Suppressor macrophage (primary cell): ENCODE measurements around the gene NPEPPS.

Experiments used
- DNase-seq, 4 experiments: peaks; one replicate each; pipeline ENCODE4 v3.0.0-alpha.2; 2020 to 2022

Gene NPEPPS

GRCh38 chr17:47630614-47631013 is 99.7 kb downstream of the NPEPPS start:
- DNase-seq = no peak

GRCh38 chr17:47632991-47633390 is 102.1 kb downstream of the NPEPPS start:
- DNase-seq = no peak

GRCh38 chr17:47633996-47634395 is 103.1 kb downstream of the NPEPPS start:
- DNase-seq = peak; percentile 9 to 58 (median 54)

DNA sequence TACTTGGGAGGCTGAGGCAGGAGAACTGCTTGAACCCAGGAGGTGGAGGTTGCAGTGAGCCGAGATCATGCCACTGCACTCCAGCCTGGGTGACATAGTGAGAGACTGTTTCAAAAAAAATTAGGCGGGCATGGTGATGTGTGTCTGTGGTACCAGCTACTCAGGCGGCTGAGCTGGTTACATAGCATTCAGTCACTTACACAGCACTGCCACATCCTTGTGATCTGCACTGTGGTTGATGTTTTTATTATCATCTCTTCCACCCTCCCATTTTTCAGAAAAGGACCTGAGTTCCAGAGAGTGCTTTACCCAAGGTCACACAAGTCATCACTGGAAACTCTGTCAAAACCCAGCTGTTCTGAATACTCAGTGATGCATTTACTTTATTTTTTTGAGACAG is 104.0 kb downstream of the NPEPPS start:
- DNase-seq = no peak

GRCh38 chr17:47635734-47636133 is 104.8 kb downstream of the NPEPPS start:
- no peak for DNase-seq

GRCh38 chr17:47636273-47637030 is 105.5 kb downstream of the NPEPPS start:
- no peak for DNase-seq

GRCh38 chr17:47638903-47639302 is 108.0 kb downstream of the NPEPPS start:
- no peak for DNase-seq

DNA sequence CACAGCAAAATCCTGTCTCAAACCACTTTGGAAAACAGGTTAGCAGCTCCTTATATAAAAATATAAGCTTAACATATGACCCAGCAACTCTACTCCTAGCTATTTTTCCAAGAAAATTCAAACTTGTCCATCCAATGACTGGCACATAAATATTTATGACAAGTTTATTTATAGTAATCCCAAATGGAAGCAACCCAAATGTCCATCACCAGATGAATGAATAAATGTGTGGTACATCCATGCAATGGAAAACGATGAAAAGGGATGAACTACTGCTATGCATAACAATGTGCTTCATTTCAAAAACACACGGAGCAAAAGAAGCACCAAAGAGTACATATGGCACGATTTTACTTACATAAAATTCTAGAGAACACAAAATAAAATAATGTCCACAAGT is 109.2 kb downstream of the NPEPPS start:
- no peak for DNase-seq

DNA sequence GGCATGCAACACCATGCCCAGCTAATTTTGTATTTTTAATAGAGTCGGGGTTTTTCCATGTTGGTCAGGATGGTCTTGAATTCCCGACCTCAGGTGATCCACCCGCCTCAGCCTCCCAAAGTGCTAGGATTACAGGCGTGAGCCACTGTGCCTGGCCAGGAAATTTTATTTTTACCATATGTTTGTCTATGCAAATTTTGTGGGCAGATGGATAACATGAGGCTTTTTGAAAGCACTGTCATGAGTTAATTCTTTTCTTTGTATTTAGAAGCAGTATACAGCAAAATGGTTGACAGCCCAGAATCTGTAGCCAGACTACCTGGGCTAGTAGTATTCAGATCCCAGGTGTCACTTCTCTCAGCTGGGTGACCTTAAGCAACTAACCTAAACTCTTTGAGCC is 110.3 kb downstream of the NPEPPS start:
- no peak for DNase-seq

DNA sequence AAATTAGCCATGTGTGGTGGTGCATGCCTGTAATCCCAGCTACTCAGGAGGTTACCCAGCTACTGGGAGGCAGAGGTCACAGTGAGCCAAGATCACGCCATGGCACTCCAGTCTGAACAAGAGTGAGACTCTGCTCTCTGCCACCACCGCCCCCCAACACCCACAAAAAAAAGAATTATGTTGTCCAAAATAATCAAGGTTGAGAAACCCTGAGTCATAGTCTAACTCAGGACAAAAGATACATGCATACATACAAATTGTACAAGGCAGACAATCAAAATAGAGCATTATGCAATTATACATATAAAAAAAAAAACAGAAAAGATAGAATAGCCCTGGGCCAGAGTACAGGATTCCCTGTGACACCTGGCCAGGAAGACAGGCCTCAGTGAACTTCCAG is 112.2 kb downstream of the NPEPPS start:
- peak in 3 of 4 experiments; percentile 27 to 49 (median 29) for DNase-seq

- DNase-seq = peak; percentile 67 to 85 (median 82)
Observed at GRCh38 chr17:47644324-47644723, 113.4 kb downstream of the NPEPPS start.

DNA sequence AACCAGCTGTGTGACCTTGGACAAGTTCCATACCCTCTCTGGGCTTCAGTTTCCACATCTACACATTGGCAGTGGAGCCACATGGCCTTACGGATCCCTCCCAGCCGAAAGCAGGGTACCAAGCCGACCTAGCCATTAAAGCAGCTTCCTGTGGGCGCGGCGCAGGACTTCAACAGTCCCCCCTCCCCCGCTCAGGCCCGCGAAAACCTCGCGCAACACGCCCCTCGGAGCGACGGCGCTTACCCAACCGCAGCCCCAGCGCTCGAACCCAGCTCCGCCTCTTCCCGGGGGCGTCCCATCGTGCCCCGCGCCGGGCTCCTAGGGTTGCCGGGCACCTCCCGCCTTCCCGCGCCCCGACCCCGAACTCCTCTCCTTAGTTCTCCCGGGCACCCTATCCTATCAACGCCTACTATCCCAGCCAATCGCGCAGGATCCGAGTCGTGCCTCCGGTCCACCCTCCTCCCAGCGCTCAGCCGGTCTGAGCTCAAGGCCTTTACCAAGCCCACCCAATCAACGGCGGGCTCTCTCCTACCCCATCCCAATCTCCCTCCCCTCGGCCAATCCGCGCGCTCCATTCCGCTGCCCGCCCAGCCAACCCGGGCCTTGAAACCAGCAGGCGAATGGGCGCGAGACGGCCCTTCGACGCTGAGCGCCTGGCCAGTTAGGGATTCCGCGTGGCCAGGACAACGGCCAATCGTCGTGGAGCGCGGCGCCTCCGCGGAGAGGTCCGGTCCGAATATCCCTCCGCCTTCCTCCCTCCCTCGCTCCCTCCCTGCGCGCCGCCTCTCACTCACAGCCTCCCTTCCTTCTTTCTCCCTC is 118.5 kb downstream of the NPEPPS start, which contains the start of gene KPNB1:
Gene KPNB1, plus strand, starts transcription at position 767 of the 819 bp plus-strand sequence. CDS start 326 bp downstream, outside the sequence.
- DNase-seq = peak; percentile 100

- DNase-seq = no peak
Observed at GRCh38 chr17:47649972-47650524, 119.1 kb downstream of the NPEPPS start.

GRCh38 chr17:47650525-47651522 is 119.9 kb downstream of the NPEPPS start:
- DNase-seq = peak; percentile 95 to 99 (median 98)

DNA sequence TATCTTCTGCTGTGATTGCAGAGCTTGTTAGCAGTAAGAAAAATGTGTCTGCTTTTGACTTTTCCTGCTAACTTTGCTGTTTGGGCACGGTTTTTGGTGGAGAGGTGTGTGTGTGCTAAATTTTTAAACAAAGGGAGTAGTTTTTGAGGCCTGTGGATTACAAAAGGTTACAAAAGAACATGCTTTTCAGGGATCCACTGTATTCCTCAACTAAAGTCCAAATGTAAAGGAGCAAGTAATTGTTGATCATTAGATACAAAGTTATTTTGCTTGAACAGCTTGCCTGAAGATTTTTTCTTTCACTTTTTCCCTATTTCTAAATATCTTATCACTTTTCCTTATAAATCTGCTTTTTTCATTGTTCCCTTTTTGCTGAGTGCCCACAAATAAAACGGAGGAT is 120.8 kb downstream of the NPEPPS start:
- no peak for DNase-seq

GRCh38 chr17:47652570-47652969 is 121.7 kb downstream of the NPEPPS start:
- peak in 1 of 4 experiments; percentile 9 for DNase-seq

- DNase-seq = no peak
Observed at GRCh38 chr17:47653442-47653841, 122.5 kb downstream of the NPEPPS start.

- no peak for DNase-seq
Observed at GRCh38 chr17:47654991-47655390, 124.1 kb downstream of the NPEPPS start.

DNA sequence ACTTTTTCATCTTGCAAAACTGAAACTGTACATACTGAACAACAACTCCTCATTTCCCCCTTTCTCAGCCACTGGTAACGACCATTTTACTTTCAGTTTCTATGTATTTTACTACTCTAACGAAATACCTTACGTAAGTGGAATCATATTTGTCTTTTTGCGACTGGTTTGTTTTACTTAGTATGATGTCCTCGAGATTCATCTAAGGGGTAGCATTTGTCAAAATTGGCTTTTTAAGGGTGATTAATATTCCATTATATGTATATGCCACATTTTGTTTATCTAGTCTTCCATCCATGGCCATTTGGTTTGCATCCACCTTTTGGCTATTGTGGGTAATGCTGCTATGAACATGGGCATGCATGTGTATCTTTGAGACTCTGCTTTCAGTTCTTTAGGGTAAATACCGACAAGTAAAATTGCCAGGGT is 129.2 kb downstream of the NPEPPS start:
- peak in 3 of 4 experiments; percentile 16 to 61 (median 54) for DNase-seq

DNA sequence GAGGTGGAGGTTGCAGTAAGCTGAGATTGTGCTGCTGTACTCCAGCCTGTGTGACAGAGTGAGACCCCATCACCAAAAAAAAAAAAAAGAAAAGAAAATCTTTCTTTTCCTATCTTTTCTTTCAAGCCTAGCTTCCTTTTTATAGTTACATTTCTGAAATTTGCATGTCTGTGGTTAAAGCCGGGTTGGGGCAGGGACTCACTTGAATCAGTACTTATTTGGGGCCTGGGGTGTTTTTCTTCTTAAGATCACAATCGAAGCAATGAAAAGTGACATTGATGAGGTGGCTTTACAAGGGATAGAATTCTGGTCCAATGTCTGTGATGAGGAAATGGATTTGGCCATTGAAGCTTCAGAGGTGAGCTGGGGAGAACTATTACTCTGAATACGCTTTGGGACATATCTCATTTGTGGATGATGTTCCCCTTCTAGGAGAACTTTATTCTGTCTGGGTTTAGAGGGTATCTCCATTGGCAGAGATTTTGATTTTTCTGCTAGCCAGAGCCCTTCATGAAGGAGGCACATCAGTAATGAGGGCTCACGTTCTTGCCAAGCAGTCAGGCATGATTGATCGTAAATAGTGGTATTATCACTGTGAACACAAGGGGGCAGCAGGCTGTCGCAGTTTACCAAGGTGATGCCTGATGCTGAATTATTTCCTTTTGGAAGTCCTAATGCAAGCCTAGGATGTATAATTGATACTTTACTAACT is 133.2 kb downstream of the NPEPPS start:
- DNase-seq = peak; percentile 67 to 76 (median 75)

GRCh38 chr17:47664624-47664941 is 133.7 kb downstream of the NPEPPS start:
- DNase-seq = no peak
